Glomerular visceral epithelial cell (primary cell): ENCODE results near the gene WDR48.

Experiments
- DNase-seq: peaks from one replicate; pipeline ENCODE4 v3.0.0-alpha.2; 2016; ENCODE audit errors: extremely low spot score

WDR48 gene

DNA sequence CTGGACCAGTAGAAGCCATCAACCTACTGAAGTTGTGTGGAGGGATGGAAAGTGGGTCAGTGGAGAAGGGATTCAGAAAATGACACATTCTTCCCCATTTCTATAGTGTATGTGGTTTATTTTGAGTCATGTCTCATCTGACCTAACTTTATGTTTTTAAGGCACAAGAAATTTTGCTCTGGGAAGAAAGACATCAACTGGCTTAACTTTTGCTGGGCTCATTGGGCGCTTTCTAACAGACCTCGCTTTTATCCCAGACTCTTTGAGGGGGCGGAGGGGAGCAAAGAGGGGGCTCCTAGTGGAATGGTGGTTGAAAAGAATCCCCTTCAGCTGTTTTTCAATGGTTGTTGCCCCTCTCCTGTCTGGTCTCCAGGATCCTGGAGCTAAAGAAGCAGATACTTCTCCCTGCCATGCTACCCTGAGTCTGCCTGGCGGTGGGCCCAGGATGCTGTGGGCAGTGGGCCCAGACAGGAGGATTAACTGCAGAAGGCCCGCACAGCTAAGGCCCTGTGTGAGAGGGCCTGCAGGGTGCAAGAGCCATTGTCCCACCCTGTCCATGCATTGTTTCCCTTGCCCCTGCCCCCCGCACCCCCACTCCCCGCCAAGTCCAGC is 87.1 kb downstream of the WDR48 start:
- DNase-seq: no peak

DNA sequence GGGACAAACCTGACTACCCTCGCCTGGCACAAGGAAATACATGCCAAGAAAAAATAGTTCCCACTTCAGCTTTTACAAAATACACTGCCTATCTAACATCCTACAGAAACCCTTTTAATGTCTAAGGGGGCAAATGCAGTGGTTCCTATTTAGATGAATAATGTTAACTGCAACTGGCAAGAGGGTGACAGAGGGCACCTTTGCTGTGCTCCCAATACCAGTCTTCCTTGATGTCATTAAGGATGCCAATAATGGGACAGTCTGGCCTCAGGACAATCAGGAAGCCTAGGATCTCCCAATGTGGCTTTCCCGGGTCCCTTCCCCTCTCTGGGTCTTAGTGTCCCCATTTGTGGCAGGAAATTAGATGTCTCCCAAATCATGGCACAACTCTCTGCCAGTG is 87.6 kb downstream of the WDR48 start:
- DNase-seq: no peak

DNA sequence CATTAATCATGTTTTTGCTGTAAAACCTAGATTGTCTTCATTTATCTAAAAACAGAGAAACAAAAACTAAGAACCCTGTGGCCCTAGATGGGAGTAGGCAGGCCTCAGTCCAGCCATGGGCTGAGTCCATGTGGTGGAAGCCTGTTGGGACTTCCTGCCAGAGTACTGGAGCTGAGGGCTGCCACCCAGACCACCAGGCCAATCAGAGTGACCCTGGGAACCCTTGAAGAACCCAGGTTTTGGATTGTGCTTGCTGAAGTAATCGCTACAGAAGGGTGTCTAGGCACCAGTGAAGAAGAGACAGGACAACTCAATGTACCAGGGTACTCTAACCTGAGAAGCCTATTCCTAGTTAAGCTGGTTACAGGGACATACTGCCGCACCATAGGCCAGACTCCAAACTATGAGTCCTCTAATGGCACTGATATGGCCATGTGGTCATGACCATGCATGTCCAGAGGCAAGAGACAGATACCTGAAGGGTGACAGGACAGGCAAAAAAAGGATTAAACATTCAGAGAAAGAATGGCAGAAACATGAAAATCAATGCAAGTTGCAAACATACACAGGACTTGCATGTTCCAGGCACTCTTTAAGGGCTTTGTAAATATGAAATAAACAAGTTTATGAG is 88.6 kb downstream of the WDR48 start:
- no peak for DNase-seq

DNA sequence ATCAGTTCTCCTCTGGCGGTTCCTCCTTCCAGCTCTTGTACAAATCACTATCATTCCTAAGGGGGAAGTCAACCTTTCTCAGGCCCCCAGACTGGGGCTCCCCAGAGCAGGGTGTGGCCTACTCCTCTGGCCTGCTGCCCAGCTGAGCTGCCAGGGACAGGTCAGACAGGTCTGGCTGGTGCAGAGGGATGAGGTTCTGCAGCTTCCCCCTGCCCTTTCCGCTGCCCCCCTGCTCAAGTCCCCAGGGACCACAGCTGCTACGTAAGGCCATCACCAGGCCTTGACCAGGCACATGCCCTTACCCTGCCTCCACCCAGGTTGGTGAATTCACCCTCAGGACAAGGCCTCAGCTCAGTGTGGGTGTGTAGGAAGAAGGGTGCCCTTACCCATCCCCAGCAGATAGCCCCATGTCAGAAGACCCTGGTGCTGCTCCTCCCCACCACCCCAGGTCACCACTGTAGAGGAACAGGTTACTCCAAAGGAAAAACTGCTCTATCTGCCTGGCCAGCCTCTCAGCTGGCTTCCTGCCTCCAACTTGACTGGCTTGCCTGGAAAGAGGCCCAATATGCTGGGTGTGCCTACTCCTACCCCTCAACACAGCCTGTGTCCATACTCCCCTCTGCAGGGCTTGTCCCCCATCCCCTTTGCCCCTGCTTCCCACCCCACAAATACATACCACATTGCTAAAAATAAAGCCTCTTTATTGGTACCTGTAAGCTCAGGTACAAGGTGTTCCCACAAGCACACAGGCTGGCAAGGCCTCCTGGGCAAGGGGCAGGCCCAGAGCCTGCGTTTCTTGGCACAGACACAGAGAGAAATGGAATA is 89.6 kb downstream of the WDR48 start:
- DNase-seq: peak; percentile 50

DNA sequence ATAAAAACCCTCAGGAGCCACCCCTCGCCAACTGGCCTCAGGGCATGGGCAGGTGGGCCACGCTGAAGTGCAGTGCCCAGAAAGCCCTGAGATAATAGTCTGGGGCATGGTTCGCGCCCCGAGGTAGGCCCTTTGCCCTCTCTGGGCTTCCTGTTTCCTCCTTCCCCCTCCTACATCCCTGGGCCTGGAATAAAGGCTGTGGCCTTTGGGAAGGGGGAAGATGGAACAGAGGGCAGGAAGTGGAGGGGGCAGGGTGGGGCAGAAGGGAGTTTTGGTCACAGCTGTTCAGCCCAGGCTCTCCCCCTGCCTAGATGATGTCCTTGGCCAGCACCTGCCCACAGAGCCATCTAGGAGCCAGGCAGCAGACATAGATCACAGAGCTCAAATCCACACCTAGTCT is 90.3 kb downstream of the WDR48 start:
- DNase-seq: no peak

DNA sequence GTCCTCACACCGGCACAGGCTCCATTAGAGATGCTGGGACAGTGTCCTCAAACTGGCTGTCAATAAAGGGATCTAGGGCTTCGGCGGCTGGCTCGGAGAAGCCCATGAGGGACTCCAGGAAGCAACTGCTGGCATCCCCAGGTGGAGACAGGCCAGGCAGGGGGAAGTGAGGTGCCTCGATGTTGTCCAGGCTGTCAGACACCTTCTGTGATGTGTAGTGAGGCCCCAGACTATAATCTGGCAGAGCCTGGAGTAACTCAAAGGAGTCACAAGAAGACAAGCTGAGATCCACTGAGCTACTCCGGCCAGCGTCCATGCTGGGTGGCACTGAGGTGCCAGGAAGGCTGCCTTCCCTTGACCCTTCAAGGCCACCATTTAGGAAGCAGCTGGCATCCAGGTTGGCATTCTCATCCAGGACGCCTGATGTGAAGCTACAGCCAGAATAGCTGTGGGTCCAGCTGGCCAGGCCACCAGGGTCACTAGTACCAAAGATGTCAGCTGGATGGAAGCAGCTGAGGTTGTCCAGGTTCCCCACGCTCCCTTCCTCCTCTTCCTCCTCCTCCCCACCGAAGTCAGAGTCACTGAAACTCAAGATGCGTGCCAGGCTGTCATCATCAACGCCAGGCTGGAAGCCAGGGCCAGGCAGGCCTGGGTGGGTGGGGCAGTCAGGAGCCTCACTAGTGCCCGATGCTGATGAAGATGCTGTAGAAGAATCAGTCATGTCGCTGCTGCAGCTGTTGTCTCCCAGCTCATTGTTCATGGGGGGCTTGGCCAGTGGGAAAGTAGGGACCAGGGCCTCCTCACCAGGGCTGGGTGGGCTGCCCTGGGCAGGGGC is 91.5 kb downstream of the WDR48 start:
- DNase-seq: no peak

DNA sequence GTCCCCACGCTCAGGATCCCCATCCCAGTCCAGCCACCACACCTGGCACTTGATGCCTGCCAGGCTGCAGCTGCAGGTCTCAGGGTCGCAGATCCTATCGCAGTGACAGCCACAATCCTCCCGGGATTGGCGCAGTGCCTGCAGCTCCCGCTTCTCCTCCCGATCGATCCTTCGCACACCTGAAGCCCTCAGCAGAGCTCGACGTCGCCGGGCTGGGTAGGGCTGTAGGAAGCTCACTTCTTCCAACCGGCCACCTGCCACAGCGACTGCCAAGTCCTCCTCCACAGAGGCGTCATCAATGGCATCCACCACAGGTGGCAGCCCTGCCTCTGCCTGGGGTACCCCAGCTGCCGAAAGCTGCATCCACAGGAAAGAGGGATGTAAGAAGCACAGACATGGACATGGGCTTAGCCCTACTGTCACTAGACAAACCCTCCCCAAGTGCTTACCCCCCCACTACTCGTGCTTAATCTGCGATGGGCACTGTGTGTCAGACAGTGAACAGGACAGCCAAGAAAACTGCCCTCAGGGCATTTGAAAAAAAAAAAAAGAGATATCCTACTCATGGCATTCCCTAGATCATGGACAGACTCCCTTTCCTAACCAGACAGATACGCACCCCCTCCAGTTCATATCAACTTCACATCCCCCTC is 92.4 kb downstream of the WDR48 start:
- no peak for DNase-seq

DNA sequence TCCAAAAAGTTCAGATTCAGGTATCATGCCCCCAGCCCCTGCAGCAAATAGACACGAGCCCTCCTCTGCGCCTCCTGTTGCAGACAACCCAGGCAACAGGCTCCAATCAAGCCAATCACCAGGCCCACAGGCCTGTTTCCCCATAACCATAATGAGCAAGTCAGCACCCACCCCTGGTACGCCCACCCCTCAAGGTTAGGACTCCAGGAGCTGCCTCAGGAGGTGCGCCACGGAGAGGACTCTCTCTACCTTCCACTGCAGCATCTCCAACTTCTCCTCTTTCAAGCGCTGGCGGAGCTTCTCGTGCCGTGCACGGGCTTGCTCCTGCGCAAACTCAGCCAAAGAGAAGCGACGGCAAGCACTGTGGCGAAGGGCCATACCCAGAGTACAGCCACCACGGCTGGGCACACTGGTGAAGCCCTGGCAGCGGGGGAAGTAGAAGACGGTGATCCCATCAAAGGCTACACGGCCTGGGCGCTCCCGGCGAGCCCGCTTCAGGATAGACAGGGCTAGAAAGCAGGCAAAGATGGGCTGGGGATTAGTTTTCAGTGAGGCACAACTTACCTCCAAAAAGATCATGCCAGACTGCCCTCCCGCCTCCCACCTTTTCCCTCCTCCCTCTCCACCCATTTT is 93.0 kb downstream of the WDR48 start:
- DNase-seq: no peak

DNA sequence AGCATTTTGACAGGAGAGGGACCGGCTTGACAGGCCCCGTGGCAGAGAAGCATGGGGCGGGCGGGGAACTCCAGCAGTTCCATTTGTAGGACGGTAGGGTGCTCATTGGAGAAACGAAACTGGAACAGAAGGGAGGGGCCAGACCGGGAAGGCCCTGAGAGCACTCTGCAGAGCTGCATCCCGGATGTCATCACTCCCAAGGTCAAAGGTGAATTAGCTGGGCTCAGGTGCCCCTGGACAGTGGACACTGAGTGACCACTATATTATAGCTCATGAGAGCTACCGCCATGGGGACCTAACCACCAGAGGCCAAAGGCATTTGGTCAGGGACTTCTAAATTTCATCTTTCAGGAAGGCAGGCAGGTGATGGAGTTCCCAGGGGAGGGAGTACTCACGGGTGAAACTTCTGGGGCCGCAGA is 94.3 kb downstream of the WDR48 start:
- no peak for DNase-seq
